ENCODE data around the gene ARIH2. TPM values are rescaled to one million over a fixed set of nuclear protein-coding genes. Genes with fewer than 3 reads are reported as not detected.

Gene ARIH2
- total and polyA plus RNA-seq, 7 donors = 33.0 to 165 (median 94.9) TPM

DNA sequence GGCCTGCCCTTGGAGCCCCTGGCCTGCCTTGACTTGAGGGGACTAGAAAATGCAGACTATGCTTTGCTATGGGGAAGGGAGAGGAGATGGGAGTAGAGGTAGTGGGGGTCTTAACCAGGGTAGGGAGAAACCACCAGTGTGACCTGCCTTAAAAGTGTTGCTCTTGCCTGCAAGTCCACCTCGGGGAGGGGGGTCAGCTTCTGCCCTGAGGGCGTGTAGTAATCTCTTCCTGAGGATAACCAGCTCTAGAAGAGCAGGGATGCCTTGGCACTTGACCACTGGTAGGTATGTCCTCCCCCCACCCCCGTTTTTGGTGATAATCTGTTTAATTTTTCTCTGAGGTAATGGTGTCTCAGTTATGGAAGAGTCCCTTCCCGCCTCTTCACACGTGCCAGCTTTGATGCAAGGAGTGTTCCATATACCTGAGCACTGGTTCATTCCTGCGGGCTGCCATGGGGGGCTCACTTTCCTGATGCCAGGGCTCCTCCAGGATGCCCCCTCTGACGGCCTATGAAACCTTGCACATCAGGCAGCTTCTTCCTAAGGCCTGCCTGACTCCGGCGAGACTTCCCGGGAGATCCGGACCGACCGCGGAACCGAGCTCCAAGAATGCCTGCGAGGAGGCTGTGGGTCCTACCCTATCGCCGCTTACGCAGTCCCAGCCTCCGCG, 70.6 kb downstream of the ARIH2 start:
- Histone ChIP-seq H3K4me3 (peak overlapping the region; percentile 62 to 95 (median 90)), H3K9me3 (no peaks in the 10 kb centered on the region), H3K4me1 (peaks cover 0 to 33% (median 26%) of the 10 kb centered on the region in 4 donors), H3K27ac (peak overlapping the region; percentile 93 to 97 (median 96)), H3K27me3 (no peaks in the 10 kb centered on the region), H3K36me3 (peaks cover 3 to 29% (median 7%) of the 10 kb centered on the region in 4 donors)
- DNase-seq = no peak
- intact Hi-C loops (cut with DNase I) = loop anchor here (2.0 to 5.0 kb wide), 3 partner anchors 40 to 458 kb away; partner anchors contain the start of genes IMPDH2 and QRICH1
- no peak for TF ChIP-seq POLR2A (IDR thresholded peaks at IDR 0.05)
- TF ChIP-seq, protein P1, sequence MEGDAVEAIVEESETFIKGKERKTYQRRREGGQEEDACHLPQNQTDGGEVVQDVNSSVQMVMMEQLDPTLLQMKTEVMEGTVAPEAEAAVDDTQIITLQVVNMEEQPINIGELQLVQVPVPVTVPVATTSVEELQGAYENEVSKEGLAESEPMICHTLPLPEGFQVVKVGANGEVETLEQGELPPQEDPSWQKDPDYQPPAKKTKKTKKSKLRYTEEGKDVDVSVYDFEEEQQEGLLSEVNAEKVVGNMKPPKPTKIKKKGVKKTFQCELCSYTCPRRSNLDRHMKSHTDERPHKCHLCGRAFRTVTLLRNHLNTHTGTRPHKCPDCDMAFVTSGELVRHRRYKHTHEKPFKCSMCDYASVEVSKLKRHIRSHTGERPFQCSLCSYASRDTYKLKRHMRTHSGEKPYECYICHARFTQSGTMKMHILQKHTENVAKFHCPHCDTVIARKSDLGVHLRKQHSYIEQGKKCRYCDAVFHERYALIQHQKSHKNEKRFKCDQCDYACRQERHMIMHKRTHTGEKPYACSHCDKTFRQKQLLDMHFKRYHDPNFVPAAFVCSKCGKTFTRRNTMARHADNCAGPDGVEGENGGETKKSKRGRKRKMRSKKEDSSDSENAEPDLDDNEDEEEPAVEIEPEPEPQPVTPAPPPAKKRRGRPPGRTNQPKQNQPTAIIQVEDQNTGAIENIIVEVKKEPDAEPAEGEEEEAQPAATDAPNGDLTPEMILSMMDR (IDR thresholded peaks at IDR 0.05) = no peak
- no peak for TF ChIP-seq POLR2AphosphoS5 (IDR thresholded peaks at IDR 0.05)
- no peak for TF ChIP-seq EP300 (IDR thresholded peaks at IDR 0.05)
- 4 to 8% methylated on average over 21 of the region's 21 CpGs for WGBS, 2 donors

DNA sequence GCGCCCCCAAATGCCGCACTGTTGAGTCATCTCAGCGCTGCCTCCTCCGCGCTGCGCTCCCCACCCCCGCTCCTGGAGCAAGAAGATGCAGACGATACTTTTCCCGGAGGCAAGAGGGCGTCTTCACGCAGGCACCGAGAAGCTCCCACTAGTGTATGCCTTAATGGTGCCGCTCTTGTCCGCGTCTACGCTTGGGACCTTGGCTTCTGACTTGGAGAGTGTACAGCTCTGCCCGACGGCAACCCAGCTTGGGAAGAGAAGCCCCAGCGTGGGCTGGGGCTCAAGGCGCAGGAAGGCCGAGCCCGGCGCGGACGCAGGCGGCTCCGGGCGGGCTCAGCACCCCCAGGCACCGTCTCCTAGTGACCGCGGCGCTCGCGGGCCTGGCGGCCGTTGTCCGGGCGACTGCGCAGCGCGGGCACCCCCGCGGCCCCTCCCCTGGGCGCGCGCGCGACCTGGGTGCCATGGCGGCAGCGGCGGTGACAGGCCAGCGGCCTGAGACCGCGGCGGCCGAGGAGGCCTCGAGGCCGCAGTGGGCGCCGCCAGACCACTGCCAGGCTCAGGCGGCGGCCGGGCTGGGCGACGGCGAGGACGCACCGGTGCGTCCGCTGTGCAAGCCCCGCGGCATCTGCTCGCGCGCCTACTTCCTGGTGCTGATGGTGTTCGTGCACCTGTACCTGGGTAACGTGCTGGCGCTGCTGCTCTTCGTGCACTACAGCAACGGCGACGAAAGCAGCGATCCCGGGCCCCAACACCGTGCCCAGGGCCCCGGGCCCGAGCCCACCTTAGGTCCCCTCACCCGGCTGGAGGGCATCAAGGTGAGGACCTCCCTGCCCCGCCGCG, 71.4 kb downstream of the ARIH2 start, which contains the start of gene P4HTM:
Gene P4HTM (plus strand): TSS at position 446 of the 840 bp plus-strand sequence. CDS start 16 bp downstream, at position 462.
- Histone ChIP-seq H3K9me3 (no peaks in the 10 kb centered on the region), H3K4me1 (peaks cover 0 to 33% (median 26%) of the 10 kb centered on the region in 4 donors), H3K27me3 (no peaks in the 10 kb centered on the region), H3K36me3 (peaks cover 0 to 21% (median 3%) of the 10 kb centered on the region in 4 donors), H3K27ac (peak within 1 kb of the TSS; percentile 93 to 97 (median 96)), H3K4me3 (peak within 1 kb of the TSS; percentile 62 to 95 (median 90))
- DNase-seq = peak; percentile 97
- WGBS, 2 donors = 0% methylated on average over 91 of the region's 91 CpGs
- TF ChIP-seq POLR2A (IDR thresholded peaks at IDR 0.05) (peak; percentile 64 to 71), POLR2AphosphoS5 (IDR thresholded peaks at IDR 0.05) (peak; percentile 85 to 95 (median 93)), EP300 (IDR thresholded peaks at IDR 0.05) (no peak)
- TF ChIP-seq, protein P1 (IDR thresholded peaks at IDR 0.05) = peak in 3 of 4 experiments; percentile 12 to 40 (median 18)
- intact Hi-C loops (cut with DNase I) = loop anchor here (2.0 to 5.0 kb wide), 4 partner anchors 17 to 457 kb away; partner anchors contain the start of genes IMPDH2, QRICH1 and WDR6

DNA sequence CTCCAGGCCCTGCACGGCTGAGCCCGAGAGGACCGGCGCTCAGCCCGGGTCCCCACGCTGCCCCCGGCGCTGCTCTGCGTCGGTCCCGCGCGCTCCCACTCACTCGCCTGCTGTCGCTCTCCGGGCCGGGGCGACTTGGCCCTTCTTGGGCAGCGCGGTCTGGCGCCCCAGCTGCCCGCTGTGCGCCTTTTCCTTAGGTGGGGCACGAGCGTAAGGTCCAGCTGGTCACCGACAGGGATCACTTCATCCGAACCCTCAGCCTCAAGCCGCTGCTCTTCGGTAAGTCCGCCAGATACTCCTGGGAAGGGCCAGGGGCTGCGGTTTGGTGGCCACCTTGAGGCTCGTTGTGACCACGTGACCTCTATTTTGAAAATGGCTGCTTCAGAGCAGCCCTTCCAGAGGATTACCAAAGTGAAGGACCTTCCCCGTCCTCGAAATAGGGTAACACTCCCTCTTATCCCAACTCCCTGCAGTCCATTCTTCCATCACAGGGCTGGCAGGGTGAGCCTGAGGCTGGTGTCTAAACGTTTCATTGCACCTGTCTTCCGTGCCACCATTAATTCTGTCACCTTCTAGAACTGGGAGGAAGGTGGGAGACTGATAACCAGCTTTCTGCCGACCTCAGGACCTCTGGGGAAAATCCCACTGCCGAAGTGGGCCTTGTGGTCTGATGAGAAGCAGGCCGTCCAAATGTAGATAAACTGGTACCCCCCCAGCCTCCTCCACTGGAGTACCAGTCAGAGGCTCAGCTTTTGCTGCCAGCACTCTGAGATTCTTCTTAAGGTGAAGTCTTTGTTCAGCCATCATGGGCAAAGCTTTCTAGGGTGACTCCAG, 72.2 kb downstream of the ARIH2 start:
- no peak for DNase-seq
- peaks cover 0 to 13% (median 3%) of the 10 kb centered on the region in 4 donors for H3K36me3 ChIP-seq
- H3K4me1 ChIP-seq = peaks cover 0 to 33% (median 26%) of the 10 kb centered on the region in 4 donors
- H3K27me3 ChIP-seq = no peaks in the 10 kb centered on the region
- TF ChIP-seq EP300 (IDR thresholded peaks at IDR 0.05) (no peak), POLR2A (IDR thresholded peaks at IDR 0.05) (no peak), POLR2AphosphoS5 (IDR thresholded peaks at IDR 0.05) (no peak)
- TF ChIP-seq, protein P1 (IDR thresholded peaks at IDR 0.05) = no peak
- WGBS, 2 donors = 1 to 5% methylated on average over 40 of the region's 40 CpGs
- peak overlapping the region; percentile 62 to 95 (median 90) for H3K4me3 ChIP-seq
- no peaks in the 10 kb centered on the region for H3K9me3 ChIP-seq
- peak overlapping the region; percentile 93 to 97 (median 96) for H3K27ac ChIP-seq
- intact Hi-C loops (cut with DNase I) = loop anchor here (2.0 kb wide), 1 partner anchor 16 kb away; the partner anchor contains the start of gene WDR6
